ENCODE measurements around the gene TTC16. TPM values are rescaled to one million over a fixed set of nuclear protein-coding genes. Genes with fewer than 3 reads are reported as not detected.

Gene TTC16
- total RNA-seq, 1 experiment from 2014 or later = not detected

DNA sequence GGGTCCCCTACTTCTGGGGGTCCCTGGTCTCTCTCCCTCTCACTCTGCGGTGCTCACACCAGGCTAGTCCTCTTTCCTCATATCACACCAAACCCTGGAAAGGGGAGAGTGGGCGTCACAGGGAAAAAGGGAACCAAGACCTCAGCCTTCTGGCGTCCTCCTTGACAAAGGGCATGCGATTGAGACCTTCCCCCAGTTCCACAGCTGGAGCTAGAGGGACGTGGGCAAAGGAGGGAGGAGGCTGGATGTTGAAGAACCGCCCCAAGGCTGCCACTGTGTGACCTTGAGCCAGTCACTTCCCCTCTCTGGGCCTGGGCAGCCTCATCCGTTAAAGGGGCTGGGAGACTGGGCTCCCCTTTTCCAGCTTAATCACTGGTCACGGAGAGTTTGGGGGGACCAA lies 37.7 kb downstream of the TTC16 start (continued):
- TF ChIP-seq, protein P1, sequence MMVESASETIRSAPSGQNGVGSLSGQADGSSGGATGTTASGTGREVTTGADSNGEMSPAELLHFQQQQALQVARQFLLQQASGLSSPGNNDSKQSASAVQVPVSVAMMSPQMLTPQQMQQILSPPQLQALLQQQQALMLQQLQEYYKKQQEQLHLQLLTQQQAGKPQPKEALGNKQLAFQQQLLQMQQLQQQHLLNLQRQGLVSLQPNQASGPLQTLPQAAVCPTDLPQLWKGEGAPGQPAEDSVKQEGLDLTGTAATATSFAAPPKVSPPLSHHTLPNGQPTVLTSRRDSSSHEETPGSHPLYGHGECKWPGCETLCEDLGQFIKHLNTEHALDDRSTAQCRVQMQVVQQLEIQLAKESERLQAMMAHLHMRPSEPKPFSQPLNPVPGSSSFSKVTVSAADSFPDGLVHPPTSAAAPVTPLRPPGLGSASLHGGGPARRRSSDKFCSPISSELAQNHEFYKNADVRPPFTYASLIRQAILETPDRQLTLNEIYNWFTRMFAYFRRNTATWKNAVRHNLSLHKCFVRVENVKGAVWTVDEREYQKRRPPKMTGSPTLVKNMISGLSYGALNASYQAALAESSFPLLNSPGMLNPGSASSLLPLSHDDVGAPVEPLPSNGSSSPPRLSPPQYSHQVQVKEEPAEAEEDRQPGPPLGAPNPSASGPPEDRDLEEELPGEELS (CRISPR knock-in tag; IDR thresholded peaks at IDR 0.05) = no peak

DNA sequence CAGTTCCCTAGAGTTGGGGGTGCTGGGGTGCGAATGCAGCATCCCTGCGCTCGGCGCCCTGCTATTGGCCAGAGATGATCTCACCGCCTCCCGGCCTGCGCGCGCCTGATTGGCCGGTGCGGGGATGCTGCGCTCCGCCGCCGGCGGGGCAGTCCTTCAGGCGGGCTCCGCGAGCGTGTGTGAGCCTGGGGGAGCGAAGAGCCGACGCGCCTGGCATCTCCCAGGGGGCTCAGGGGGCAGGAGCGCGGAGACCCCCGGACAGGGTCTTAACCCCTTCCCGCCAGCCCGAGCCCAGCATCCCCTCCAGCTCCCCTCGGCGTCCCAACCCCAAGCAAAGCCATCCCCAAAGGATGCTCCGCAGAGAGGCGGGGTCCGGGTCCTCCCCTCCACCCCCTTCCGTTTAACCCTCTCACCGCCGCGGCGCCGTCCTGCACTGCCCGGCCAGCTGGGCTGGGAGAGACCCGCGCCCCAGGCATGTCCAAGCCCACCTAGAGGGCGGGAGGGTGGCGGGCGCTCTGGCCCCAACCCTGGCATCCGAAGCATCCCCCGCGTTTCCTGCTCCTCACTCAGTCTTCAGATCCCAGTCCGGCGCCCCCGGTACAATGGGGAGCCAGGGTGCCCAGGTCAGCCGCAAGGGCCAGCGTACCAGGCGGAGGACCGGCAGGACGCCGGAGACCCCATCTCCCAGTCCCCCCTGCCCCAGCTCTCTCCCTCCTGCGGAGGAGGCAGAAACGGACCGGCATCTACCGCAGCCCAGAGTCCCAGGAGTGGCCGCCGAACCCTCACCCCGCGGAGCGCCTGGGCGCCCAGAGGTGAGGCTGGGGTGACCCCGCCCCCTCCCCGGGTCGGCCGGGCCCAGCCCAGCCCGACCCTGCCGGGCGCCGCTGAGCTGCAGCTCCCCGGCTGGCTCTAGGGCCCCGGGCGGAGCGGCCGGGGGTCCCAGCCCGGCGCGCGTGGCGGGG lies 38.5 kb downstream of the TTC16 start:
- ATAC-seq (peak; percentile 84), DNase-seq (ENCODE audit: low spot score) (peak; percentile 80)
- peaks cover 58% of the 10 kb centered on the region for H3K27me3 Mint-ChIP-seq (ENCODE audit: low read depth)
- no peak overlapping the region for H3K27ac Mint-ChIP-seq
- H3K4me1 Mint-ChIP-seq = peaks cover 4% of the 10 kb centered on the region; the same call in 1 of the 2 replicates
- POLR2A ChIA-PET = interaction anchor here (0.5 to 1.1 kb wide), 4 partner anchors 12 to 185 kb away, joined by 3 to 4 read pairs (median 3); partner anchors contain the start of gene CDK9
- no peaks in the 10 kb centered on the region for H3K9me3 Mint-ChIP-seq
- H3K4me3 Mint-ChIP-seq = peak overlapping the region; percentile 68
- H3K36me3 Mint-ChIP-seq = no peaks in the 10 kb centered on the region
- CTCF ChIA-PET = interaction anchor here (0.8 to 3.3 kb wide), 8 partner anchors 9 to 167 kb away, joined by 3 to 34 read pairs (median 10); partner anchors contain the start of genes ENG and TOR2A
- TF ChIP-seq, protein P2, sequence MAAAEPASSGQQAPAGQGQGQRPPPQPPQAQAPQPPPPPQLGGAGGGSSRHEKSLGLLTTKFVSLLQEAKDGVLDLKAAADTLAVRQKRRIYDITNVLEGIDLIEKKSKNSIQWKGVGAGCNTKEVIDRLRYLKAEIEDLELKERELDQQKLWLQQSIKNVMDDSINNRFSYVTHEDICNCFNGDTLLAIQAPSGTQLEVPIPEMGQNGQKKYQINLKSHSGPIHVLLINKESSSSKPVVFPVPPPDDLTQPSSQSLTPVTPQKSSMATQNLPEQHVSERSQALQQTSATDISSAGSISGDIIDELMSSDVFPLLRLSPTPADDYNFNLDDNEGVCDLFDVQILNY (CRISPR knock-in tag; IDR thresholded peaks at IDR 0.05) = peak; percentile 62; the same call in 1 of the 2 replicates
- TF ChIP-seq HMGA2 (CRISPR knock-in tag; IDR thresholded peaks at IDR 0.05) = no peak
- TF ChIP-seq ZNF263 (CRISPR knock-in tag; IDR thresholded peaks at IDR 0.05; ENCODE audit: low read depth) = no peak
- peak; percentile 27; the same call in 1 of the 2 replicates for TF ChIP-seq MYBL2 (CRISPR knock-in tag; IDR thresholded peaks at IDR 0.05)
- 0 out of 2 replicates have a peak, but pooled peaks have one; percentile 77 for TF ChIP-seq ZNF138 (CRISPR knock-in tag; conservative IDR thresholded peaks at IDR 0.05)
- TF ChIP-seq, protein P3, sequence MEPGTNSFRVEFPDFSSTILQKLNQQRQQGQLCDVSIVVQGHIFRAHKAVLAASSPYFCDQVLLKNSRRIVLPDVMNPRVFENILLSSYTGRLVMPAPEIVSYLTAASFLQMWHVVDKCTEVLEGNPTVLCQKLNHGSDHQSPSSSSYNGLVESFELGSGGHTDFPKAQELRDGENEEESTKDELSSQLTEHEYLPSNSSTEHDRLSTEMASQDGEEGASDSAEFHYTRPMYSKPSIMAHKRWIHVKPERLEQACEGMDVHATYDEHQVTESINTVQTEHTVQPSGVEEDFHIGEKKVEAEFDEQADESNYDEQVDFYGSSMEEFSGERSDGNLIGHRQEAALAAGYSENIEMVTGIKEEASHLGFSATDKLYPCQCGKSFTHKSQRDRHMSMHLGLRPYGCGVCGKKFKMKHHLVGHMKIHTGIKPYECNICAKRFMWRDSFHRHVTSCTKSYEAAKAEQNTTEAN (CRISPR knock-in tag; IDR thresholded peaks at IDR 0.05) = 0 out of 2 replicates have a peak, but pooled peaks have one; percentile 52
- TF ChIP-seq, protein P4, sequence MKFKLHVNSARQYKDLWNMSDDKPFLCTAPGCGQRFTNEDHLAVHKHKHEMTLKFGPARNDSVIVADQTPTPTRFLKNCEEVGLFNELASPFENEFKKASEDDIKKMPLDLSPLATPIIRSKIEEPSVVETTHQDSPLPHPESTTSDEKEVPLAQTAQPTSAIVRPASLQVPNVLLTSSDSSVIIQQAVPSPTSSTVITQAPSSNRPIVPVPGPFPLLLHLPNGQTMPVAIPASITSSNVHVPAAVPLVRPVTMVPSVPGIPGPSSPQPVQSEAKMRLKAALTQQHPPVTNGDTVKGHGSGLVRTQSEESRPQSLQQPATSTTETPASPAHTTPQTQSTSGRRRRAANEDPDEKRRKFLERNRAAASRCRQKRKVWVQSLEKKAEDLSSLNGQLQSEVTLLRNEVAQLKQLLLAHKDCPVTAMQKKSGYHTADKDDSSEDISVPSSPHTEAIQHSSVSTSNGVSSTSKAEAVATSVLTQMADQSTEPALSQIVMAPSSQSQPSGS (CRISPR knock-in tag; IDR thresholded peaks at IDR 0.05; ENCODE audit: borderline replicate concordance, low read depth) = no peak
- TF ChIP-seq SP1 (CRISPR knock-in tag; conservative IDR thresholded peaks at IDR 0.05) = peak; percentile 69
- no peak for TF ChIP-seq ZNF671 (CRISPR knock-in tag; IDR thresholded peaks at IDR 0.05)
- TF ChIP-seq, protein P5, sequence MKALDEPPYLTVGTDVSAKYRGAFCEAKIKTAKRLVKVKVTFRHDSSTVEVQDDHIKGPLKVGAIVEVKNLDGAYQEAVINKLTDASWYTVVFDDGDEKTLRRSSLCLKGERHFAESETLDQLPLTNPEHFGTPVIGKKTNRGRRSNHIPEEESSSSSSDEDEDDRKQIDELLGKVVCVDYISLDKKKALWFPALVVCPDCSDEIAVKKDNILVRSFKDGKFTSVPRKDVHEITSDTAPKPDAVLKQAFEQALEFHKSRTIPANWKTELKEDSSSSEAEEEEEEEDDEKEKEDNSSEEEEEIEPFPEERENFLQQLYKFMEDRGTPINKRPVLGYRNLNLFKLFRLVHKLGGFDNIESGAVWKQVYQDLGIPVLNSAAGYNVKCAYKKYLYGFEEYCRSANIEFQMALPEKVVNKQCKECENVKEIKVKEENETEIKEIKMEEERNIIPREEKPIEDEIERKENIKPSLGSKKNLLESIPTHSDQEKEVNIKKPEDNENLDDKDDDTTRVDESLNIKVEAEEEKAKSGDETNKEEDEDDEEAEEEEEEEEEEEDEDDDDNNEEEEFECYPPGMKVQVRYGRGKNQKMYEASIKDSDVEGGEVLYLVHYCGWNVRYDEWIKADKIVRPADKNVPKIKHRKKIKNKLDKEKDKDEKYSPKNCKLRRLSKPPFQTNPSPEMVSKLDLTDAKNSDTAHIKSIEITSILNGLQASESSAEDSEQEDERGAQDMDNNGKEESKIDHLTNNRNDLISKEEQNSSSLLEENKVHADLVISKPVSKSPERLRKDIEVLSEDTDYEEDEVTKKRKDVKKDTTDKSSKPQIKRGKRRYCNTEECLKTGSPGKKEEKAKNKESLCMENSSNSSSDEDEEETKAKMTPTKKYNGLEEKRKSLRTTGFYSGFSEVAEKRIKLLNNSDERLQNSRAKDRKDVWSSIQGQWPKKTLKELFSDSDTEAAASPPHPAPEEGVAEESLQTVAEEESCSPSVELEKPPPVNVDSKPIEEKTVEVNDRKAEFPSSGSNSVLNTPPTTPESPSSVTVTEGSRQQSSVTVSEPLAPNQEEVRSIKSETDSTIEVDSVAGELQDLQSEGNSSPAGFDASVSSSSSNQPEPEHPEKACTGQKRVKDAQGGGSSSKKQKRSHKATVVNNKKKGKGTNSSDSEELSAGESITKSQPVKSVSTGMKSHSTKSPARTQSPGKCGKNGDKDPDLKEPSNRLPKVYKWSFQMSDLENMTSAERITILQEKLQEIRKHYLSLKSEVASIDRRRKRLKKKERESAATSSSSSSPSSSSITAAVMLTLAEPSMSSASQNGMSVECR (CRISPR knock-in tag; IDR thresholded peaks at IDR 0.05; ENCODE audit: borderline replicate concordance) = peak; percentile 41; the same call in 1 of the 2 replicates
- TF ChIP-seq, protein P6, sequence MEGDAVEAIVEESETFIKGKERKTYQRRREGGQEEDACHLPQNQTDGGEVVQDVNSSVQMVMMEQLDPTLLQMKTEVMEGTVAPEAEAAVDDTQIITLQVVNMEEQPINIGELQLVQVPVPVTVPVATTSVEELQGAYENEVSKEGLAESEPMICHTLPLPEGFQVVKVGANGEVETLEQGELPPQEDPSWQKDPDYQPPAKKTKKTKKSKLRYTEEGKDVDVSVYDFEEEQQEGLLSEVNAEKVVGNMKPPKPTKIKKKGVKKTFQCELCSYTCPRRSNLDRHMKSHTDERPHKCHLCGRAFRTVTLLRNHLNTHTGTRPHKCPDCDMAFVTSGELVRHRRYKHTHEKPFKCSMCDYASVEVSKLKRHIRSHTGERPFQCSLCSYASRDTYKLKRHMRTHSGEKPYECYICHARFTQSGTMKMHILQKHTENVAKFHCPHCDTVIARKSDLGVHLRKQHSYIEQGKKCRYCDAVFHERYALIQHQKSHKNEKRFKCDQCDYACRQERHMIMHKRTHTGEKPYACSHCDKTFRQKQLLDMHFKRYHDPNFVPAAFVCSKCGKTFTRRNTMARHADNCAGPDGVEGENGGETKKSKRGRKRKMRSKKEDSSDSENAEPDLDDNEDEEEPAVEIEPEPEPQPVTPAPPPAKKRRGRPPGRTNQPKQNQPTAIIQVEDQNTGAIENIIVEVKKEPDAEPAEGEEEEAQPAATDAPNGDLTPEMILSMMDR (IDR thresholded peaks at IDR 0.05) = no peak
- TF ChIP-seq, protein P7, sequence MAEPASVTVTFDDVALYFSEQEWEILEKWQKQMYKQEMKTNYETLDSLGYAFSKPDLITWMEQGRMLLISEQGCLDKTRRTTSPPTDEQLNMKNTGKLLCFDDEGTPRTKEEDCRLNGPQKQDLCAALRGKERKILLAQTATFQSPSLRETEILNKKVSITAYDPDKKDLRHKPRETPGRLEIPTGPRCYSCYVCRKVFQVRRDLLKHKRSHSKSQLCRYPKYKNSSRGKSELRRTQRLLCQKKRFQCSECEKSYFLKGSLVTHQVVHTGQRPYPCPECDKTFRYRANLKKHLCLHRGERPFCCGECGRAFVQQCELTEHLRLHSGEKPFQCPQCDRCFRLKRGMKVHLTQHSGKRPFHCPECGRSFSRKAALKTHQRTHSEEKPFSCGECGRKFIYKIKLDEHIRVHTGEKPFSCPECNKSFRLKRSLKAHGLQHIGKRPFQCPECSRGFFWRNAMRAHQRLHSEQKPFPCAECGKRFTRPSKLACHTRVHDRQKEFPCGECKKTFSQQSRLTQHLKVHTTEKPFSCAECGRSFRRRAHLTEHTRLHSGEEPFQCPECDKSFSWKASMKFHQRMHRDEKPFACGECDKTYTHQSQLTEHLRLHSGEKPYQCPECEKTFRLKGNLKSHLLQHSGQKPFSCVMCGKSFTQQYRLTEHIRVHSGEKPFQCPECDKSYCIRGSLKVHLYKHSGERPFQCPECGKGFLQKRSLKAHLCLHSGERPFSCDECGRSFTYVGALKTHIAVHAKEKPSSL (CRISPR knock-in tag; conservative IDR thresholded peaks at IDR 0.05) = no peak
- TF ChIP-seq FOXP1 (CRISPR knock-in tag; IDR thresholded peaks at IDR 0.05; ENCODE audit: borderline replicate concordance) = peak; percentile 66
- no peak for TF ChIP-seq NFATC4 (CRISPR knock-in tag; IDR thresholded peaks at IDR 0.05)
- TF ChIP-seq, protein P8, sequence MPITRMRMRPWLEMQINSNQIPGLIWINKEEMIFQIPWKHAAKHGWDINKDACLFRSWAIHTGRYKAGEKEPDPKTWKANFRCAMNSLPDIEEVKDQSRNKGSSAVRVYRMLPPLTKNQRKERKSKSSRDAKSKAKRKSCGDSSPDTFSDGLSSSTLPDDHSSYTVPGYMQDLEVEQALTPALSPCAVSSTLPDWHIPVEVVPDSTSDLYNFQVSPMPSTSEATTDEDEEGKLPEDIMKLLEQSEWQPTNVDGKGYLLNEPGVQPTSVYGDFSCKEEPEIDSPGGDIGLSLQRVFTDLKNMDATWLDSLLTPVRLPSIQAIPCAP (CRISPR knock-in tag; IDR thresholded peaks at IDR 0.05) = no peak
- no peak for TF ChIP-seq ZNF121 (CRISPR knock-in tag; IDR thresholded peaks at IDR 0.05)
